GM21786 (cell line): Measurements from ENCODE around the gene XRCC4.
A peak's percentile ranks its signal among the peaks of the same experiment; 100 is the strongest.

Source experiments
- ATAC-seq: cut with Tn5 transposase; IDR thresholded peaks from one replicate; pipeline ENCODE4 v1.9.1; 2021; ENCODE audit not compliant: unreplicated experiment

Gene XRCC4

DNA sequence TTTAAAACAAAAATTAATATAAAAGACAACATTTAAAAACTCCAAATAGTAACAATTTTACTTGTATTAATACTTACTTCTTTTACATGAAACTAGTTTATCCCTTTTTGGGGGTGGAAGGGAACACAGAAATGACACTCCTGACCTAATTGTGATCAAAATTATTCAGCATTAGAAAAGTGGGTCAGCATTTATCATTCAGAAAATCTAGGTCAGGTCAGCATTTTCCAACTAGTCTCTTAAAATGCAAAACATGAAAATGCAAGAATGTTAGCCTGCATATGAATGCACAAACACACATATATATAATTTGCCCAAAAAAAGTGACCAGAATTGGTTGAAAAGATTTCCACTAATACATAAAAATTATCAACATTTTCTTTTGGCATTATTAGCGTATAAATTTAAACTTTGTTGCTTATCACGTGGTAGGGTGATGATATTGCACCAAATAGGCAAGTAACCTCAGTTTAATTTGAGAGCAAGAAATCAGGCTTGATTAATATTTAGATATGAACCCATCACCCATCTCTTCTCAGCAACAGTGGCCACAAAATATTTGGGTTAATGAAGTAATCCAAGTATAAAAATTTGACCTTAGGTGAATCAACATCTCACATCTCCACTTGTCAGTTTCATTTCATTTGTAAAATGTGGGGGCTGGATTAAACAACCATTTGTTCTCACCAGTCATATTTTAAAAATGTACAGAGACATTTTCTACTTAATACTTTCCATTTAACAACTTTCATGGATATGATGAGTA lies 5.9 kb upstream of the XRCC4 start:
- ATAC-seq, result no peak

DNA sequence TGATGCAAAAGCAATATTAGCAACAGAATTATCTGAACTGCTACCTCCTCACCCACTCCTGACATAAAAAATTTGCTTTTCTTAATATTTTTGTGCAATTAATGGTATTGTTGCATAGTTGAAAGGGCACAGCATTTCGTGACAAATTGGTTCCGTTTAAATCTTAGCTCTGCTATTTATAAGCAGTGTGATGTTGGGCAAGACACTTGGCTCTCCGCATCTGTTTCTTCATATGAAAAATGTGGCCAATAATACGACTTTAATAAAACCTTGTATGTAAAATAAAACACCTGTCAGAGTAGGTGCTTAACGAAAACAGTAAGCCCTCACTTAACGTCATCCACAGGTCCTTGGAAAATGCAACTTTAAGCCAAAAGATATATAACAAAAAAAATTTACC lies 4.4 kb upstream of the XRCC4 start:
- ATAC-seq, result no peak

DNA sequence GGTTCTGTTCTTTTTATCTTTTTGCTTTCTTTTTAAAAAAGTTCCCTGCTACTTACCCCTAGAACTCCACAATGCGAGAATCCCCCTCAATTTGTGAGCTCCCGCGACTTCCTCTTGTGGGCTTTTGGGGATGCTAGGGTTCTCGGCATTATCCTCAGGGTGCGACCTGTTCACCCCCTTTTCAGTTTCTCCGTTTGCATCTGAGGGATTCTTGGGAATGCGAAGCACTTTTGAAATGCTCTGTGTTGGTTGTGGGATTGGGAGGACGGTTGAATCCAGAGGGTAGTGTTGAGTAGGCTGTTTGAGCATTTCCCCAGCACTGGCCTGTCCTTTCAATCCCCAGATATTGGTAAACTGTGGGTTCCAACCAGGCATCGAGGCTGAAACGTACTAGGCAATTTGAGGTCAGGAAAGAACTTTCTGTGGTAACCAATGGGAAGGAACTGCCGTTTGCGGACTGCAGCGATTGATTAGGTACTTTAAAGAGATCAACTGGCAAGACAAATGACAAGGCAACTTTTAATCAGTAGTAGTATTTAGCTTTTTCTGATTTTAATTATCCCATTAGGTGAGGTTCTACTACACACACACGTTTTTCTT lies 415 bp downstream of the XRCC4 start:
- peak; percentile 3 for ATAC-seq

DNA sequence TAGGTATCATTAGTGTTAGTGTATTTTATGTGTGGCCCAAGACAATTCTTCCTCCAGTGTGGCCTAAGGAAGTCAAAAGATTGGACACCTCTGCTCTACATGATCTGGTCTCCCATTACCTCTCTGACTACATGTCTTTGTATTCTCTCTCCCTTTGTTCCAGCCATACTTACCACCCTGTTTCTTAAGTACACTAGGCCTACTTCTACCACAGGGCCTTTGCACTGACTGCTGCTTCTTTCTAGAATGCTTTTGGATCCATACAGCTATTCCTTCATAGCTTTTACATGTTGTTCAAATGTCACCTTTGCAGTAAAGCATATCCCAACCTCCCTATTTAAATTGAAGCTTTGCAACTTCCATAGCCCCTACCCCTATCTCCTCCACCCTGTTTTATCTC lies 5.4 kb downstream of the XRCC4 start:
- no peak for ATAC-seq

DNA sequence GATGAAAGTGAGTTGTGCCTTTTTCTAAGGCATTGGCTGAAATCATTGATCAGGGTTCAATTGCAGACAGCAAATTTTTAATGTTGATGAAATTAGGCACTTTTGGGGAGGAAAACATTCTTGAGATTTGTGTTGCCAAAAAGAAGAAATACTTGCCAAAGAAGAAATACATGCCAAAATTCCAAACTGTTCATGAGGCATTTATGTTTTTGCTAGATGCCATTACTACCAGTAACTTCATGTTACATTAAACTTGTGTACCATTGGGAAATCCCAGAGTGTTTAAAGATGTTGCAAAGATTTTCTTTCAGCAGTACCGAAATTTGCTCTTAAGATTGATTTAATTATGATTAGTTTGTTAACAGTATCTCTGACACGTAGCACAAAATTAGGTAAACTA lies 7.0 kb downstream of the XRCC4 start:
- no peak for ATAC-seq

DNA sequence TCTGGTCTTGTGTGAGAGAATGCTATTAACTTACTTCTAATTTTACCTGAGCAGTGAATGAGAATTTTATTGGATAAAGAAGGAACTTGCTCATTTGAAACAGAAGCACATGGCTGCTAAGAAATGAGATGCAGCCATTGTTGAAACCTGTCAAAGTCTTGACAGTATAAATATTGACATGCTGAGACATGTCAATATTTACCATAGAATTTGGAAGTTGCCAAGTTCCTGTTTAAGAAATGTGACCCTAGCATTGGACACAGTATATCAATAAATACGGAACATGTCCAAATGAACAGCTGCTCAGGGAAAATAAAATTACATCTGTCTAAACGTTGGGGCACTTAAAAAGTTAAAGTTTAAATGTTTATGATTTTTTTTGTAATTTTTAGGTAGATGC lies 7.8 kb downstream of the XRCC4 start:
- ATAC-seq, result no peak

DNA sequence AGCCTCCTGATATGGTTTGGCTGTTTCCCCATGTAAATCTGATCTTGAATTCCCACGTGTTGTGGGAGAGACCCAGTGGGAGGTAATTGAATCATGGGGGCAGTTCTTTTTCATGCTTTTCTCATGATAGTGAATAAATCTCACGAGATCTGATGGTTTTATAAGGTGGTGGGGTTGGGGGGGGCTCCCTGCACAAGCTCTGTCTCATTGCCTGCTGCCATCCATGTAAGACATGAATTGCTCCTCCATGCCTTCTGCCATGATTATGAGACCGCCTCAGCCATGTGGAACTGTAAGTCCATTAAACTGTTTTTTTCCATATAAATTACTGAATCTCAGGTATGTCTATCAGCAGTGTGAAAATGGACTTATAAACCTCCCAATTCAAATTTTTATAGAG lies 12.8 kb downstream of the XRCC4 start:
- ATAC-seq, result no peak

DNA sequence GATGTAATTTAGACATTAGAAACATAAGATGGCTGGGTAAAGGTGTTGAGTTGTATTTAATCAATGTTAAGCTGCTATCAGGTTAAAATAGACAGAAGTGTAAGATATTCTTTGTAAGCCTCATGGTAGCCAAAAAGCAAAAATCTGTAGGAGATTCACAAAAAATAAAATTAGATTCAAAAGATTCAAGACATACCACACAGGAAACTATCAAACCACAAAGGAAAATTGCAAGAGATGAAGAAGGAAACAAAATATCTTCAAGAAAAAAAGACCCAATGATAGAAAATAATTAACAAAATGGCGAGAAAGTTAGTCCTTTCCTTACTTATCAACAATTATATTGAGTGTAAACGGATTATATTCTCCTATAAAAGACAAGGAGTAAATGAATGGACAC lies 15.3 kb downstream of the XRCC4 start:
- no peak for ATAC-seq

DNA sequence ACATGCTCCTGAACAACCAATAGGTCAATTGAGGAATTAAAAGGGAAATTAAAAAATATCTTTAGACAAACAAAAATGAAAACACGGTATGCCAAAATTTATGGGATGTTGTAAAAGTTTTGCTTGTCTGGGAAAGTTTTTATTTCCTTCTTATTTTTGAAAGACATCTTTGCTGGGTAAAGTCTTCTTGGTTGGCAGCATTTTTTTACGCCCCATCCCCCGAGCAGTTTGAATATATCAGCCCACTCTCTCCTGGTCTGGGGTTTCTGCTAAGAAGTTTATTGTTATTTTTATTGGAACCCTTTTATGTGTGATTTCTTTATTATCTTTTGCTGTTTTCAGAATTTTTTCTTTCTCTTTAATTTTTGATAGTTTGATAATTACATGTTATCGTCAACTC lies 16.3 kb downstream of the XRCC4 start:
- ATAC-seq, result no peak

DNA sequence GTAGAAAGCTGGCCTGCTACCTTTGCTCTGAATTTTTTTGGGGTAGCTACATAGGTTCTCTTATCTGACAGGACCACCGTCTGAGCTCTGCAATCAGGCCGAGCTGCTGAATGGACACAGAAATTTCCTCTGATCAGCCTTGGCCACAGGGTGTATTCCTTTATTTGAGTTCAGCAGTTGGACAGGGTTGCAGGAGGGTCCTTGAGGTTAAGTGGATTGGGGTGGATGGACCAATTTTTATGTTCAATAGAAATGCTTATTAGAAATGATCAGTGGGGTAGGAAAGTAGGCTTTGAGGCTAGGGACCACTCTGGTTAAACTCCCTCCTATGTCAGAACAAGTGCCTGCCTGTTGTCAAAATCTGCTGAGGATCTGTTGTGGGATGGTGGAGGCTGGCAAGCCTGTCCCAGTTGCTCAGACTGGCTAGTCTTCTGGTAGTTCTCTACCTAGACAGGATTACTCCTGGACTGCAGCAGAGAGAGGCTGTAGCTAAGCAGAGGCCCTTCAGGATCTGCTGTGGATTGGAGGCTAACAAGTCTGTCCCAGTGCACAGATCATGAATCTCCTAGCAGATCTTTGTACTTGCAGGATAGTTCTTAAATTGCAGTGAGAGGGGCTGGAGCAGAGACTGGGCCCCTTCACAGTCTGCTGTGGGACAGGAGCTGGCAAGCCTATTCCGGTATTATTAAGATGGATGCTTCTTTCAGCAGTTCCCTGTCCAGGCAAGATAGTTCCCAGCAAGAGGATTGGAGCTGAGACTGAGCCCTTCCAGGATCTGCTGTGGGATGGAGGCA lies 18.0 kb downstream of the XRCC4 start:
- ATAC-seq, result no peak

DNA sequence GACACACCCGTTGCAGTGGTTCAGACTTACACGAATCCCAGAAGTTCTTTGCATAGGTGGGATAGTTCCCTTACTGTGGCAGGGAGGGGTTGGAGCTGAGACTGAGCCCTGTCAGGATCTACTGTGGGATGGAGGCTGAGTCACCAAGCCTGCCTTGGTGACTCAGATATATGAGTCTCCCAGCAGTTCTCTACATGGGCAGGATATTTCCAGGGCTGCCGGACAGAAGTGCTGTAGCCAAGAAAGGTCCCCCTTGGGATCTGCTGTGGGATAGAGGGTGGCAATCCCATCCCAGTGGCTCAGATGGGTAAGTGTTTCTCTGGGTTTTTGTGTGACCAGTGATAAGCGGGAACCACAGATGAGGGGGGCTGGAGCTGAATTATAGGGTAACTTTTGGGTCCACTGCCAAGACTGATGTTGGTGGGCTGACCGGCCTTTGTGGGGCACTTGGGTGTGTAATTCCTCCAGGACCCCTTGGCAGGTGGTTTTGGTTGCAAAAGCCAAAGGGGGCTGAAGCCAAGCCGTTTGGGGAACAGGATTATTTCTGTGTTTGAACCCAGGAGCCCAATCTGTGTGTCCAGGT lies 18.7 kb downstream of the XRCC4 start:
- ATAC-seq, result no peak

DNA sequence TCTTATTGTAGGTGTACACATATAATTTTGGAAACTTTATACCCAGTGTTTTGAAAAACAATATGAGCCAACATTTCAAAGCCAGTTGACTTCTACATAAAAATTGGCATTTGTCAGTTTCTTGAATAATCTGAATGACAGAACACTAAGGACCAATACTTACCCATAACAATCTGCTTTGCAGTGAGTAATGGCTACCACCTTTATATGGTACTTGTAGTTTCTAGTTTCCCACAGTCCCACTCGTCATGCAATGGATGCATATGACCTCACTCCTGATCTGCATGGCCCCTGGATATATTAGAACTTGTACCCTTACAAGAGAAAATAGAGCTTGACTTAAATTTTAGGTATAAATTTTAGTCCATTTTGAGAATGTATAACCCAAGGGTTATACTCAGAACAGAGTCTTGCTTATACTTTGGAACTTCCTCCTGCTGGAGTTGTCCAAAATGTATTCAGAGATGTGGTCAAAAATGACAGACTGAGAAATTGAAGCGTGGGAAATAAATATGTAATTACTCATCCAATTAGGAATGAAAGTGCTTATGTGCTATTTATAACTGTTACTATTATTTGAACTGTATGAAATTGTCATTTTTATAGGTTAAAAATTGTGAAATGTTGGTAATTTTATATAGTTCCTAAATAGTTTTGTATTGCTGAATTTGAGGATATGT lies 19.5 kb downstream of the XRCC4 start:
- no peak for ATAC-seq

DNA sequence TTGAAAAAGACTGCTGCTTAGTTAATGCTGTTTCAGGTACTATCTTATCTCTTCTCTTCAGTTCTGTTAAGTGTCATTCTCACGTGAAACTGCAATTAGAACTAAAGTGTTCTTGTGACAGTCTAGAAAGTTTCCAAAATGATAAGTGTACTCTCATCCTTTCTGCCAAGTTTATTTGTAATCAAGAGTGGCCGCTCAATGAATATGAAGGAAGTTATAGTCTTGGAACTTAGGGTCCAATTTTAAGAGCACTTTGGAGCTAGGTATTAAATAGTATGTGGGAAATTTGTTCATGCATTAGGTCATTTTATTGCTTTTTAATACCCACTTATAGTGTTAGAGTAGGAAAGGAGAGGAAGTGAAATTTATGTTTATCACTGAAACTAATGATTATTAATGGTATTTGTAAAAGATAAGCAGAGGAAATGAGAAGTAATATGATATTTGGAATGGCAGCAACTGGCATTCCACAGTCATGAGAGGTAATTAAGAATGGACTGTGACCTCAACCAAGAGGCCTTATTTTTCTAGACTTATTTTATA lies 20.4 kb downstream of the XRCC4 start:
- ATAC-seq, result peak; percentile 62

DNA sequence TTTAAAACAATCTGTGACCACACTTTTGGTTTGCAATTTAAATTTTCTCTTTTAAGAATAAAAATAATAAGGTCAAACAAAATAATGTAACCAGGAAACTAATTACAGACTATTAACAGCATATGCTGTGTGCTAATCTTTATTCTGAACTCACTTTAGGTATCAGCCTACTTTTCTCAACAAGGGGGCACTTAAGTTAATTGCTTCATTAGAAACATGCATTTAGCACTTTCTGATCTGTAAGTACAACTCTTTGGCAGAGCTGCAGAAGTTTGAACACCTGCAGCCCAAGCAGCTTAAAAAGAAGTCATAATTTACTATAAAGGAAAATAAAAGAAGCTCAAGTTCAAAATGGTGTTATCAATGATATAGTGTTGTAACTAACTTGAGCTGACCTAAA lies 21.7 kb downstream of the XRCC4 start:
- no peak for ATAC-seq

DNA sequence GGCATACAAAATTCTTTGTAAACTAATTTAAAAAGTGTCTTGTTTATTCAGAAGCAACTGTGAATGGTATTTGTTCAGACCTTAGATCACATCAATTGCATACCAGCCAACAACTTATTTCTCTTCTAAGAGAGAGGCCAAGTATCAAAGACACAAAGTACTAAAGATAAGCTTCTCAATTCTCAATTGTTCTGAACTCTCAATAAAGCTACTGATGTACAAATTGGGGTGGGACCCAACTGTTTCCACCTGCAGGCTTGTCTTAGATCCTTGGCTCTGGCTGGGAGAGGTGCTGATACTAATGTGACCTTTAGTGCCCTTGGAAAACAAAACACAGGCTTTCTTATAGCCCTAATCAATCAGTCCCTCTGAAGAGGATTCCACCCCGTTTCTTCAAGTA lies 22.1 kb downstream of the XRCC4 start:
- no peak for ATAC-seq

DNA sequence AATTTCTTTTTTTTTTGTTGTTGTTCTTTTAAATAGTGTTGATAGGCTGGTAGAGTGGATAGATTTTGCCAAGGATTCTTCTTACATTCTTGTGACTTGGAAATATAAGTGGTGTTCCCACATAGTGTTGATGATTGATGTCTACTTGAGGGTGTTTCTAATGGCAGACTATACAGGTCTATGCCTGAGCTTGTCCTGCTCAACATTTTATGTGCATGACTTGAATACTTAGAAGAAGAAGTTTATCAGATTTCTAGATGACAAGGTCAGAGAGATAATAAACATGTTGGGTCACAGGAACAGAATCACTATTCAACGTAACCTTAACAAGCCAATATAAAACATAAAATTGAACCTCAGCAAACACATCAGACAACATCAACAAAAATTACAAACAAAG lies 24.2 kb downstream of the XRCC4 start:
- no peak for ATAC-seq

DNA sequence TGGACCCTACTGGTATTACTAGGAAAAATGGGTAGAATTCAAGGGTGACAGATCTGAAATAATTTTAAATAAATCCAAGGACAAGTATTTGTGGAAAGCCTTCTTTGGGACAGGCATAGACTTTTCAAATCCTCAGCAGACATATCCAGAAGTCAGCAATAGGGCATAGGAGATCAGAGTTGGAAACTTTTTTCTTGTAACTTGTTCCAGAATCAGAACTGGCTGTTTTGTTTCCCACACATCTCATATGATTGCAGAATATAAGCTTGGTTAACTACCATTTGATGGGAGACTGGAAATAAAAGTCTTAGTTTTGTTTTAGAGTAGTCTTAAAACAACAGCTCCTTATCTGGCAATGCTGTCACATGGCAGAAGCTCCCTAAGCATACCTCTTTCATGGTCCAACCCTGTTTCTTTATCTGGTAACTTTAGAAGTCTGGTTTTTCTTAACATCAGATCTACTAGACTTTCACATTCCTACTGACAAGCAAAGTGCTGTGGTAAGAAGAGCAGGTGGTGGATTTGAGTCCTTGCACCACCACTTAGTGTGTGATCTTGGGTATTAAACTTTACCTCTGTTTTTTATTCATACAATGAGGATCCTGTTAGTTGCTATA lies 25.1 kb downstream of the XRCC4 start:
- ATAC-seq, result no peak

DNA sequence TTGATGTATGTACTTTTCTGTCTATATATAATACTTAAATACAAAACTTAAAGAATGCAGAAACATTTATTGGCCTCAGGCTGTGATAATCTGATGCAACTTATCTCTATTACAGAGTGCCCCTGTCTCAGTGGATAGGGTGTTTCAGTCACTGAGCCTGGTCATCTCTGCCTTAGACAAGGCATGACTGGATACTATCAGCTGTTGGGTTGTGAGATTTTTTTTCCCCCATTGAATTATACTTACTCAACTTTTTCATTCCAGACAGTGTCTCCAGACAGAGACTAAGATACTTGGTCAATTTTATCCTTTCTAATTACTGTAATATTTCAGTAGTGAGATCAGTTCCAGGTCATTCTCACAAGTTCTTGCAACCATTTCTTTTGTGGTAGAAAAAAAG lies 26.7 kb downstream of the XRCC4 start:
- ATAC-seq, result no peak

DNA sequence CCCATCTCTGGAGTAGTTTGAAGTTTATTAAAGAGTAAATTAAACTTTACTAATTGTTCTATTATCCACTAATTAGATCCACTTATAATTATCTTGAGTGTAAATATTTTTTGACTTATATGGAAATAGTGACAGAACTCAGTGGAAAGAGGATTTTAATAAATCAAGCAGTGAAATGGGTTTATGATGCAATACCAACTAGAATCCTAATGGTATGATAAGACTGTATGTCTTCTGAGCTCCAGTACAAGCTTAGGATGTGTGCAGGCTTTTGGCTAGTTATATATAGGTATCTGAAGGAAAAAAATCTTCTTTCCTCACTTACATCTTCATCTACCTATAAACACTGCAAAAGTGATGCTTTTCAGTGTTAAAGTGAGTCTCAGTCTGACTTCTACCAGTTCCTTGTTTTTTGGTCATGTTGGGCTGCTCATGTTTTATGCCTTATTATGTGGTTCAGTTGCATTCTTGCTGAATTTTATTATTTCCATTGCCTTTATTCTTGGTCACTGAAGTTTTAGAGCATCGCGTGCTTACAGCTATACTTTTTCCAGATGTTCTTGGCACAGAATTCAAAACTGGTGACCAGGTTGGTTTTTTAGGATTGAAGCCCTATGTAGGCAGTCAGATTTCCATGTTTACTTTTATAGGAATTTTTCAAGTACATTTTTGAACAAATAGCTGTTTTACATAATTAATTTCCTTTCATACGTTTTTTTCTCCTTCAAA lies 30.5 kb downstream of the XRCC4 start:
- ATAC-seq, result no peak

DNA sequence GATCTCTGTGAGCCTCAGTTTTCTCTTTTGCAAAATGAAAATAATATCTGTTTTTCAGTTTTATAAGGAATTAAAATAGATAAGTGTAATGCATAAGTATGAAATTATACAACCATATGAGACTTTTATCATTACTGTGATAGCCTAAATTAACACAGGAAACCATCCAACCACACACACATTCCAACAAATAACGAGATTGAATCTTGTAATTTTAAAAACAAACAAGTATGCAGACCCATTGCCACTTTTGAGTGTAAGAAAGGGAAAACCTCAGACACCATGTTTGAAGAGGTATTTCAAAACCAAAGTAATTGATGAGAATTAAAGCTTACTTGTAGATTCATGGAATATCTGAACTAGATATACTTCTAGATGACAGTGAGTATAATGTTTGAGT lies 32.0 kb downstream of the XRCC4 start:
- ATAC-seq, result no peak
